Keratinocyte (primary cell): ENCODE results near the gene FMN2.

Experiments used
- CTCF ChIP-seq, 3 experiments: IDR thresholded peaks in 1 of 3; conservative IDR thresholded peaks in 1 of 3; optimal IDR thresholded peaks in 1 of 3; 2 replicates in 2 of 3; 3 replicates in 1 of 3; pipeline versions ENCODE3 to v1.5.1; 2011; ENCODE audit warnings: low read length in 3 of 3, mild to moderate bottlenecking in 3 of 3, moderate library complexity in 2 of 3, control low read depth in 1 of 3, inconsistent platforms in 1 of 3; ENCODE audit not compliant: insufficient read depth in 2 of 3; ENCODE audit errors: extremely low read depth in 1 of 3
- EZH2 ChIP-seq: IDR thresholded peaks from one replicate; pipeline ENCODE4 v1.6.1; 2012; ENCODE audit warnings: inconsistent platforms, mild to moderate bottlenecking, low read length, moderate library complexity

GRCh38 chr1:240241278-240241677, 149.6 kb downstream of the FMN2 start:
- no peak for TF ChIP-seq CTCF (optimal IDR thresholded peaks at IDR 0.05 in 1 of 3, IDR thresholded peaks at IDR 0.05 in 1 of 3, conservative IDR thresholded peaks at IDR 0.05 in 1 of 3; ENCODE audit: extremely low read depth in 1 of 3, insufficient read depth in 2 of 3, low read length in 3 of 3)
- no peak for TF ChIP-seq EZH2
